Measurements from ENCODE around the gene EGR1. TPM values are rescaled to one million over a fixed set of nuclear protein-coding genes. Genes with fewer than 3 reads are reported as not detected.
A peak's percentile ranks its signal among the peaks of the same experiment; 100 is the strongest.

EGR1 gene
- total RNA-seq, 6 donors from 2014 or later, result 14.7 to 222 (median 64.2) TPM

GRCh38 chr5:138458856-138459255, 6.4 kb upstream of the EGR1 start:
- Histone ChIP-seq H3K4me3 (no peak overlapping the region), H3K9me3 (no peaks in the 10 kb centered on the region), H3K27ac (peak overlapping the region in 2 of 4 donors; percentile 8 to 39), H3K27me3 (no peaks in the 10 kb centered on the region), H3K36me3 (no peaks in the 10 kb centered on the region), H3K4me1 (peaks cover 8 to 19% (median 11%) of the 10 kb centered on the region in 4 donors)
- TF ChIP-seq, protein P1, sequence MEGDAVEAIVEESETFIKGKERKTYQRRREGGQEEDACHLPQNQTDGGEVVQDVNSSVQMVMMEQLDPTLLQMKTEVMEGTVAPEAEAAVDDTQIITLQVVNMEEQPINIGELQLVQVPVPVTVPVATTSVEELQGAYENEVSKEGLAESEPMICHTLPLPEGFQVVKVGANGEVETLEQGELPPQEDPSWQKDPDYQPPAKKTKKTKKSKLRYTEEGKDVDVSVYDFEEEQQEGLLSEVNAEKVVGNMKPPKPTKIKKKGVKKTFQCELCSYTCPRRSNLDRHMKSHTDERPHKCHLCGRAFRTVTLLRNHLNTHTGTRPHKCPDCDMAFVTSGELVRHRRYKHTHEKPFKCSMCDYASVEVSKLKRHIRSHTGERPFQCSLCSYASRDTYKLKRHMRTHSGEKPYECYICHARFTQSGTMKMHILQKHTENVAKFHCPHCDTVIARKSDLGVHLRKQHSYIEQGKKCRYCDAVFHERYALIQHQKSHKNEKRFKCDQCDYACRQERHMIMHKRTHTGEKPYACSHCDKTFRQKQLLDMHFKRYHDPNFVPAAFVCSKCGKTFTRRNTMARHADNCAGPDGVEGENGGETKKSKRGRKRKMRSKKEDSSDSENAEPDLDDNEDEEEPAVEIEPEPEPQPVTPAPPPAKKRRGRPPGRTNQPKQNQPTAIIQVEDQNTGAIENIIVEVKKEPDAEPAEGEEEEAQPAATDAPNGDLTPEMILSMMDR (IDR thresholded peaks at IDR 0.05), result no peak
- no peak for TF ChIP-seq POLR2A (IDR thresholded peaks at IDR 0.05)
- 83 to 86% methylated on average over 9 of the region's 9 CpGs for WGBS, 2 donors
- ATAC-seq (ENCODE audit: low FRiP score in 2 of 2) (no peak), DNase-seq (no peak)

DNA sequence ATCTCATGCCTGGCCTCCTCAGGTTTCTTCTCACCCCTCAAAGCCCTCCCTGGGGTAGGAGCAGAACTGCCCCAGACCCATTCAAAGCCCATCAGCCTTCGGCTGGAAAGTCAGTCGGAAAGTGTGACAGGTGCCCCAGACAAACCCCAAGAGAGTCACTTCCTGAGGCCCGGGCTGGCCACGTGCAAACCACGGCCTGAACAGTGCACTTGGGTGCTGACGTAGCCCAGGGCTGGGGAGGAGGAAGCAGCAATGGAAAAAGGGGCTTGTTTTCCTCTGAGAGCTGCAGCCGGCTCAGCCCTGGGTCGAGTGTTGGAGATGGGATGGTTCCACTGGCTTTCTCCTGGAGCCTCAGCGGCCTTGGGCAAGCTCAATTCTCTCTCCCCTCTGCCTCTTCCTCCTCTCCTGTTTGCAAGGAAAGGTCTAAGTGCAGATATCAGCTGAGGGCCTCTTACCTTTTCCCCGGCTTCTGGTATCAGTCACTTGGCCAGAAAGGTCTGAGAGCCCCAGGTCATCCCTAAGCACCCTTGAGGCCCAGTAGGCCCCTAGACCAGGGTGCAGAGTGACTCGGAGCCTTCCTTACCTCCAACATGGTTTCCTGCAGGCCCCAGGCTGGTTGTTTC, 5.9 kb upstream of the EGR1 start:
- ATAC-seq (ENCODE audit: low FRiP score in 2 of 2), result no peak
- peak overlapping the region in 1 of 4 donors; percentile 39 for H3K27ac ChIP-seq
- H3K36me3 ChIP-seq, result no peaks in the 10 kb centered on the region
- no peaks in the 10 kb centered on the region for H3K27me3 ChIP-seq
- H3K4me3 ChIP-seq, result no peak overlapping the region
- peak in 1 of 2 donors; percentile 60 for DNase-seq
- TF ChIP-seq POLR2A (IDR thresholded peaks at IDR 0.05) (no peak), EP300 (IDR thresholded peaks at IDR 0.05) (no peak), POLR2AphosphoS5 (IDR thresholded peaks at IDR 0.05) (no peak)
- TF ChIP-seq, protein P1 (IDR thresholded peaks at IDR 0.05), result no peak
- no peaks in the 10 kb centered on the region for H3K9me3 ChIP-seq
- WGBS, 2 donors, result 63 to 81% methylated on average over 7 to 11 of the region's 11 CpGs
- H3K4me1 ChIP-seq, result peaks cover 8 to 19% (median 11%) of the 10 kb centered on the region in 4 donors

GRCh38 chr5:138460032-138460693, 5.1 kb upstream of the EGR1 start:
- Histone ChIP-seq H3K9me3 (no peaks in the 10 kb centered on the region), H3K36me3 (no peaks in the 10 kb centered on the region), H3K4me3 (no peak overlapping the region), H3K4me1 (peaks cover 8 to 19% (median 11%) of the 10 kb centered on the region in 4 donors), H3K27me3 (no peaks in the 10 kb centered on the region), H3K27ac (no peak overlapping the region)
- whole genome bisulfite sequencing, 2 donors, result 88 to 91% methylated on average over 4 of the region's 4 CpGs
- DNase-seq (no peak), ATAC-seq (ENCODE audit: low FRiP score in 2 of 2) (no peak)
- TF ChIP-seq POLR2A (IDR thresholded peaks at IDR 0.05), result no peak
- TF ChIP-seq EP300 (IDR thresholded peaks at IDR 0.05), result no peak
- TF ChIP-seq POLR2AphosphoS5 (IDR thresholded peaks at IDR 0.05), result no peak

GRCh38 chr5:138461343-138462125, 3.7 kb upstream of the EGR1 start:
- H3K4me3 ChIP-seq, result no peak overlapping the region
- no peaks in the 10 kb centered on the region for H3K9me3 ChIP-seq
- H3K27me3 ChIP-seq, result no peaks in the 10 kb centered on the region
- no peak for TF ChIP-seq POLR2AphosphoS5 (IDR thresholded peaks at IDR 0.05)
- no peak for TF ChIP-seq POLR2A (IDR thresholded peaks at IDR 0.05)
- no peak for TF ChIP-seq EP300 (IDR thresholded peaks at IDR 0.05)
- TF ChIP-seq, protein P1 (IDR thresholded peaks at IDR 0.05), result no peak
- H3K27ac ChIP-seq, result no peak overlapping the region
- H3K4me1 ChIP-seq, result peaks cover 18 to 30% (median 20%) of the 10 kb centered on the region in 4 donors
- ATAC-seq (ENCODE audit: low FRiP score in 2 of 2) (no peak), DNase-seq (peak in 1 of 2 donors; percentile 37)
- no peaks in the 10 kb centered on the region for H3K36me3 ChIP-seq
- WGBS, 2 donors, result 81 to 82% methylated on average over 8 to 11 of the region's 11 CpGs

- peaks cover 0 to 17% (median 8%) of the 10 kb centered on the region in 4 donors for H3K36me3 ChIP-seq
- peak overlapping the region; percentile 96 to 99 (median 96) for H3K27ac ChIP-seq
- no peaks in the 10 kb centered on the region for H3K9me3 ChIP-seq
- H3K27me3 ChIP-seq, result no peaks in the 10 kb centered on the region
- ATAC-seq (ENCODE audit: low FRiP score in 2 of 2) (no peak), DNase-seq (peak in 1 of 2 donors; percentile 40)
- H3K4me3 ChIP-seq, result peak overlapping the region; percentile 50 to 81 (median 77)
- H3K4me1 ChIP-seq, result peaks cover 30 to 44% (median 34%) of the 10 kb centered on the region in 4 donors
- 23 to 27% methylated on average over 21 of the region's 21 CpGs for WGBS, 2 donors
- no peak for TF ChIP-seq POLR2AphosphoS5 (IDR thresholded peaks at IDR 0.05)
- TF ChIP-seq POLR2A (IDR thresholded peaks at IDR 0.05), result no peak
- TF ChIP-seq, protein P1 (IDR thresholded peaks at IDR 0.05), result peak in 1 of 6 experiments; percentile 13
- TF ChIP-seq EP300 (IDR thresholded peaks at IDR 0.05), result no peak
Measured at GRCh38 chr5:138463419-138464007, 1.8 kb upstream of the EGR1 start.
